Psoas muscle (tissue), 8 donors: Measurements from ENCODE around the gene STXBP5. TPM values are rescaled to one million over a fixed set of nuclear protein-coding genes. Genes with fewer than 3 reads are reported as not detected.

ENCODE experiments used
- ATAC-seq, 4 donors: fragments of 200-7000 bp; cut with Tn5 transposase; one replicate each; pipeline ENCODE4 v1.9.1; 2020; ENCODE audit warnings: moderate library complexity in 3 of 4, mild to moderate bottlenecking in 2 of 4
- DNase-seq, 2 donors: peaks; one replicate each; pipeline ENCODE4 v3.0.0-alpha.2; 2020
- H3K27ac ChIP-seq: fragments of 200-600 bp; one replicate; pipeline ENCODE4 v1.8.0; 2022
- H3K27me3 ChIP-seq, 3 donors: fragments of 200-600 bp in 1 of 3; one replicate each; pipeline versions ENCODE4 v1.6.1 to v1.8.0; 2013 to 2022; ENCODE audit warnings: low read length in 2 of 3, mild to moderate bottlenecking in 2 of 3, moderate library complexity in 1 of 3; ENCODE audit not compliant: insufficient read depth in 3 of 3
- H3K36me3 ChIP-seq, 2 donors: fragments of 200-600 bp in 1 of 2; one replicate each; pipeline versions ENCODE4 v1.6.1 to v1.8.0; 2013 to 2022; ENCODE audit warnings: low read depth in 1 of 2, mild to moderate bottlenecking in 1 of 2, moderate library complexity in 1 of 2; ENCODE audit not compliant: insufficient read depth in 1 of 2
- H3K4me1 ChIP-seq: fragments of 200-600 bp; one replicate; pipeline ENCODE4 v1.8.0; 2022
- H3K4me3 ChIP-seq: fragments of 200-600 bp; one replicate; pipeline ENCODE4 v1.8.0; 2022; ENCODE audit warnings: mild to moderate bottlenecking
- H3K9me3 ChIP-seq: fragments of 200-600 bp; one replicate; pipeline ENCODE4 v1.8.0; 2022
- CTCF ChIP-seq: fragments of 200-600 bp; IDR thresholded peaks from one replicate; pipeline ENCODE4 v1.8.0; 2022; ENCODE audit warnings: antibody characterized with exemption
- WGBS, 3 donors: extraction: QIAGEN DNeasy Blood & Tissue Kit; methylation state at CpG; one replicate each; pipeline versions ENCODE4 v1.1.6 to v1.1.7; 2013; 5-methylcytosine and 5-hydroxymethylcytosine counted together
- intact Hi-C, 2 donors: fragments of 100-400 bp; cut with DNase I; formaldehyde crosslinking; loops; one replicate each; pipeline versions ENCODE4 v1.11.0 to v1.14.2; 2022
- polyA plus RNA-seq, 3 donors: library from polyadenylated mRNA; stranded (reverse); fragments of 200-250 nt; gene quantifications; one replicate each; pipeline ENCODE4 v1.2.3, GENCODE V29; 2013
- total RNA-seq, 4 donors: library from RNA; stranded (reverse); fragmentation: NEBNext Ultra II Directional in 2 of 4; extraction: Animal tissue kit (Norgen Biotek cat#: 25700) in 2 of 4; gene quantifications; one replicate each; pipeline versions ENCODE4 v1.2.1 to v1.2.4, GENCODE V29; 2021 to 2023
- donor health status: healthy with polysubstance abuse.
- donor health status: DM: no; HTN: no; CAD: no; lungs with moderate emphysema.
- donor health status: Bipolar disorder and iron deficiency.
- donor health status: healthy.
- donor health status: DM: yes; HTN: yes; CAD: no.
- donor health status: DM: no; HTN: no; CAD: no.
- donor health status: DM: no; HTN: no; CAD: no.
- donor health status: DM: yes; HTN: yes; CAD: no.

The STXBP5 gene
- total and polyA plus RNA-seq, 7 donors = 4.1 to 20.0 (median 18.7) TPM

- Histone ChIP-seq H3K4me1 (no peaks in the 10 kb centered on the region), H3K27ac (no peak overlapping the region), H3K9me3 (no peaks in the 10 kb centered on the region), H3K27me3 (no peaks in the 10 kb centered on the region), H3K4me3 (no peak overlapping the region), H3K36me3 (peaks cover 0 to 43% of the 10 kb centered on the region in 2 donors)
- intact Hi-C loops = no loop called here
- WGBS, 3 donors = 74 to 91% (median 77%) methylated on average over 6 of the region's 6 CpGs
- ATAC-seq = no peak
- DNase-seq = no peak
- no peak for TF ChIP-seq CTCF
Observed at GRCh38 chr6:147384737-147385710, 180.8 kb downstream of the STXBP5 start.

- no peak for TF ChIP-seq CTCF
- intact Hi-C loops = no loop called here
- ATAC-seq = no peak
- Histone ChIP-seq H3K4me3 (no peak overlapping the region), H3K27ac (no peak overlapping the region), H3K9me3 (no peaks in the 10 kb centered on the region), H3K27me3 (no peaks in the 10 kb centered on the region), H3K4me1 (no peaks in the 10 kb centered on the region), H3K36me3 (peaks cover 0 to 14% of the 10 kb centered on the region in 2 donors)
- no peak for DNase-seq
- 84 to 88% (median 85%) methylated on average over 1 of the region's 1 CpG for WGBS, 3 donors
Observed at GRCh38 chr6:147389463-147389862, 185.2 kb downstream of the STXBP5 start.

- 45 to 55% (median 47%) methylated on average over 5 of the region's 5 CpGs for WGBS, 3 donors
- peak; percentile 39 for TF ChIP-seq CTCF
Observed at GRCh38 chr6:147390909-147391536, 186.8 kb downstream of the STXBP5 start.

GRCh38 chr6:147392917-147393625, 188.9 kb downstream of the STXBP5 start:
- 71 to 81% (median 77%) methylated on average over 8 of the region's 8 CpGs for WGBS, 3 donors
- intact Hi-C loops = no loop called here
- Histone ChIP-seq H3K36me3 (no peaks in the 10 kb centered on the region), H3K4me1 (no peaks in the 10 kb centered on the region), H3K4me3 (no peak overlapping the region), H3K27me3 (no peaks in the 10 kb centered on the region), H3K27ac (no peak overlapping the region), H3K9me3 (no peaks in the 10 kb centered on the region)
- no peak for TF ChIP-seq CTCF
- no peak for DNase-seq
- no peak for ATAC-seq

More at GRCh38 chr6:147390909-147391536, 186.8 kb downstream of the STXBP5 start:
- no peak for ATAC-seq
- no peak overlapping the region for H3K4me3 ChIP-seq
- H3K36me3 ChIP-seq = no peaks in the 10 kb centered on the region
- no peaks in the 10 kb centered on the region for H3K27me3 ChIP-seq
- intact Hi-C loops = no loop called here
- no peaks in the 10 kb centered on the region for H3K4me1 ChIP-seq
- no peak overlapping the region for H3K27ac ChIP-seq
- no peak for DNase-seq
- no peaks in the 10 kb centered on the region for H3K9me3 ChIP-seq
